Measurements from ENCODE around the gene ABLIM1.
A peak's percentile ranks its signal among the peaks of the same experiment; 100 is the strongest.

Gene ABLIM1

GRCh38 chr10:114679552-114679951 is 21.5 kb upstream of the ABLIM1 start:
- no peak for DNase-seq

- no peak for DNase-seq
Observed at GRCh38 chr10:114678820-114679219, 20.7 kb upstream of the ABLIM1 start.

- no peak for DNase-seq
Observed at GRCh38 chr10:114678336-114678735, 20.3 kb upstream of the ABLIM1 start.

GRCh38 chr10:114674346-114674745 is 16.3 kb upstream of the ABLIM1 start:
- DNase-seq, result no peak

- no peak for DNase-seq
Observed at GRCh38 chr10:114669648-114670047, 11.6 kb upstream of the ABLIM1 start.

- no peak for DNase-seq
Observed at GRCh38 chr10:114668375-114669080, 10.5 kb upstream of the ABLIM1 start.

- DNase-seq, result no peak
Observed at GRCh38 chr10:114665873-114666272, 7.8 kb upstream of the ABLIM1 start.

GRCh38 chr10:114665406-114665805 is 7.3 kb upstream of the ABLIM1 start:
- no peak for DNase-seq

GRCh38 chr10:114664127-114664526 is 6.1 kb upstream of the ABLIM1 start:
- DNase-seq, result no peak

- DNase-seq, result no peak
Observed at GRCh38 chr10:114663626-114664025, 5.6 kb upstream of the ABLIM1 start.

GRCh38 chr10:114662646-114663217 is 4.7 kb upstream of the ABLIM1 start:
- DNase-seq, result no peak

- DNase-seq, result no peak
Observed at GRCh38 chr10:114661212-114661880, 3.3 kb upstream of the ABLIM1 start.

- no peak for DNase-seq
Observed at GRCh38 chr10:114655671-114656070, 2.4 kb downstream of the ABLIM1 start.

- no peak for DNase-seq
Observed at GRCh38 chr10:114654822-114655575, 3.1 kb downstream of the ABLIM1 start.

GRCh38 chr10:114653926-114654325 is 4.1 kb downstream of the ABLIM1 start:
- DNase-seq, result no peak

GRCh38 chr10:114652402-114653368 is 5.4 kb downstream of the ABLIM1 start:
- no peak for DNase-seq

- no peak for DNase-seq
Observed at GRCh38 chr10:114650831-114651230, 7.2 kb downstream of the ABLIM1 start.

- peak; percentile 9 for DNase-seq
Observed at GRCh38 chr10:114650266-114650665, 7.8 kb downstream of the ABLIM1 start.

GRCh38 chr10:114649217-114649903 is 8.7 kb downstream of the ABLIM1 start:
- DNase-seq, result no peak

- DNase-seq, result no peak
Observed at GRCh38 chr10:114648368-114648767, 9.7 kb downstream of the ABLIM1 start.

- DNase-seq, result no peak
Observed at GRCh38 chr10:114647545-114648138, 10.4 kb downstream of the ABLIM1 start.

All from NCI-H82 (cell line).